HG03103 (cell line): ENCODE results near the gene ZBTB18.

Experiments used
- ATAC-seq: cut with Tn5 transposase; IDR thresholded peaks from one replicate; pipeline ENCODE4 v1.9.1; 2021; ENCODE audit warnings: low read depth; ENCODE audit not compliant: unreplicated experiment

Gene ZBTB18

DNA sequence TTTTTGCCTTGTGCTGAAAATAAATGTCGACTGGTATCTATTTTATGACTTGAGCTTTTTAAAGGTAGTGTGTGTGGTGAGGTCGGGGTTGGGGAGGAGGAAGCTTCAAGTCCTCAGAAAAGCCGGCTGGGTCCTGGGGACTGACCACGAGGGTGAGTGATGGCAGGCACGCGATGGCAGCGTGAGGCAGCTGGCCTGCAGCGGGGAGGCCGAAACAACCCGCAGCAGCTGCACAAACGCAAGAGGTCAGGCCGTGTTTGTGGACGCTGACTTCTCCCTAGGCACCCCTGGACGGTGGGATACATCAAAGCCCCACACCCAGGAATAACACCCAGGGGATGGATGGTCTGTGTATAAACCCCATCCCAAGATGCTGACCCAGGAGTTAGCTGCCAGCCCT is 51.4 kb downstream of the ZBTB18 start:
- ATAC-seq = no peak

DNA sequence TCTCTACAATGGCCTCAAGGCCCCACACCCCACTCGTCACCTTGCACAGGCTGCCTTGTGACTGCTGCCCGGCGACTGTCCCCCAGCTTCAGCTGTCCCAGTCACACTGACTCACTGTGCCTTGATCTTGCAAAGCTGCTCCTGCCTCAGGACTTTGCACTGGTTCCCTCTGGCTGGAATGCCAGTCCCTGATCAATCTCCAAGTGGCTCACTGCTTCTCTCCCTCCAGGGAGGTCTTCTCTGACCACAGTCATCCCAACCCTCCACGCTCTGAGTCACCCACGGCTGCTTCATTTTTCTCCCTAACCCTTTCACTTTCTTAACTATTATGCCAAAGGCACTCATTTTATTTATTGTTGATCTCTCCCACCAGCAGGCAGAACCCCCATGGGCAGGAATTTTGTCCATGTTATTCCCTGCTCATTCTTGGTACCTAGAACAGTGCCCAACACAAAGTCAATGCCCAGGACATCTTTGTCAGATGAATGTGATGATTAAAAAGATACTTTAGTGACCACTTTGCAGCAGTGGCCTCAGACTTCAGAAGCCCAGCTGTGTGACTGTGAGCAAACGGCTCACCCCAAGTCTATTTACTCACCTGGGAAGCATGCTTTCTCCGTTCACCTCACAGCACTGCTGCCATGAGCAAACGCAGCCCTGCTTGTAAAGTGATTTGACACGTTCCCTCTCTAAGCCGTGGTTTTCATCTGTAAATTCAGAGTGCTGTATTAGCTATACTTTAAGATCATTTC is 53.4 kb downstream of the ZBTB18 start:
- ATAC-seq = no peak

DNA sequence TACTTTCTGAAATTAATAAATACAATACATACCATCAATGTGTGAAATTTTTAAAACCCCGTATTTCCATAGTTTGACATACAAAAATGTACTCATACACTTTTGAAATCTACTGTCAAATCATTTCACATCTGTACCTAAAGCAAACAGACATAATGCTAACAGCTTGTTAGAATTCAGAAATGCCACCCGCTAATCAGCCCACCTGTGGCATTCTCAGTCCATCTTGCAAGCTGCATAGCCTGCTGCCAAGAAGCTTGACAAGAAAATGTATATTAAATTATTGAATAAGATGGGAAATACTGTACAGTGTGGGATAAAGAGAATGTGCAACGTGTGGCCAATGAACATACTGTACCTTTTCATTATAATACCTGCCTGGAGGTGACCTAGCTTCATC is 55.1 kb downstream of the ZBTB18 start:
- ATAC-seq = no peak
